Heart left ventricle (tissue), 13 donors: Measurements from ENCODE around the gene MYCN.

ENCODE experiments used
- POLR2A ChIP-seq, 2 donors: fragments of 450-650 bp; IDR thresholded peaks; one replicate each; pipeline ENCODE4 v1.6.1; 2017; ENCODE audit warnings: antibody characterized with exemption in 2 of 2, mild to moderate bottlenecking in 2 of 2, moderate library complexity in 2 of 2
- TF ChIP-seq, protein P1 (sequence below), 12 donors: fragments of 200-600 bp; sonication (generic) in 4 of 12; IDR thresholded peaks; one replicate each; pipeline versions ENCODE4 v1.5.0 to v1.8.0; 2018 to 2022; ENCODE audit warnings: antibody characterized with exemption in 12 of 12, mild to moderate bottlenecking in 5 of 12
- donor health status: ischemic (EF 13 %, LVEDD 7.1; RV severe dilation, severe dysfunction).
- donor health status: DM: no; HTN: yes; CAD: no.
- donor health status: DM: no; HTN: no; CAD: no.
- donor health status: ischemic (EF 25% LVEDD 6.9; RV normal size, moderate dysfunction).
- donor health status: ischemic (EF 25% LVEDD 5.7; RV mildly dilated, moderate dysfunction).
- donor health status: ischemic (EF 35%, LVEDD 5.7; RV mildly dilated, moderate dysfunction).
- donor health status: nonischemic (EF 11% LVEDD 7.7; RV severe dilation, severe dysfunction).
- donor health status: DM: yes; HTN: yes; CAD: no.
- donor health status: PGD.
- donor health status: ischemic (EF 29% LVEDD 5.4; RV normal size, mild dysfunction).
- donor health status: nonischemic (EF 23%, LVEDD 6.1; RV moderate dilation, normal function).

DNA sequence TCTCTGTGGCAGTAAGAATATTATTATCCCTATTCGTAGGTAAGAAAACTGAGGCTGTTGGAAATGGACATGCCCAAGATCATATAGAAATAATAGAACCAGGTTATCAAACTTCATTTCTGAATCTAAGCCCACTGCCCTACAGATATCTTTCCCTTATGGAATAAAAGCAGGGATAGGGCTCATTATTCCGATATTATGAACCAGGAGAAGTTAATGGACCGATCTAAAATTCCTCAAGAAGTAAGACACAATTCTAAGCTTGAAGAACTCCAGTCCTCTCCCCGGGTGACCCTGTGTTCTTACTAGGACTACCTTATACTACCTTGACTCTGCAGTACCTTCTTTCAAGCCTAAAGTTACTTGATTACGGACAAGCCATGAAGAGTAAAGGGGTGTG is 8.4 kb upstream of the MYCN start:
- TF ChIP-seq, protein P1, sequence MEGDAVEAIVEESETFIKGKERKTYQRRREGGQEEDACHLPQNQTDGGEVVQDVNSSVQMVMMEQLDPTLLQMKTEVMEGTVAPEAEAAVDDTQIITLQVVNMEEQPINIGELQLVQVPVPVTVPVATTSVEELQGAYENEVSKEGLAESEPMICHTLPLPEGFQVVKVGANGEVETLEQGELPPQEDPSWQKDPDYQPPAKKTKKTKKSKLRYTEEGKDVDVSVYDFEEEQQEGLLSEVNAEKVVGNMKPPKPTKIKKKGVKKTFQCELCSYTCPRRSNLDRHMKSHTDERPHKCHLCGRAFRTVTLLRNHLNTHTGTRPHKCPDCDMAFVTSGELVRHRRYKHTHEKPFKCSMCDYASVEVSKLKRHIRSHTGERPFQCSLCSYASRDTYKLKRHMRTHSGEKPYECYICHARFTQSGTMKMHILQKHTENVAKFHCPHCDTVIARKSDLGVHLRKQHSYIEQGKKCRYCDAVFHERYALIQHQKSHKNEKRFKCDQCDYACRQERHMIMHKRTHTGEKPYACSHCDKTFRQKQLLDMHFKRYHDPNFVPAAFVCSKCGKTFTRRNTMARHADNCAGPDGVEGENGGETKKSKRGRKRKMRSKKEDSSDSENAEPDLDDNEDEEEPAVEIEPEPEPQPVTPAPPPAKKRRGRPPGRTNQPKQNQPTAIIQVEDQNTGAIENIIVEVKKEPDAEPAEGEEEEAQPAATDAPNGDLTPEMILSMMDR (IDR thresholded peaks at IDR 0.05), result no peak
- no peak for TF ChIP-seq POLR2A (IDR thresholded peaks at IDR 0.05)
